Lung (tissue), 12 donors: ENCODE results near the gene OR2T27. TPM values are rescaled to one million over a fixed set of nuclear protein-coding genes. Genes with fewer than 3 reads are reported as not detected.

Experiments used
- ATAC-seq: fragments of 200-7000 bp; cut with Tn5 transposase; one replicate; pipeline ENCODE4 v1.9.1; 2020; ENCODE audit warnings: moderate number of reproducible peaks; ENCODE audit not compliant: insufficient read depth, low FRiP score
- DNase-seq, 3 donors: peaks; one replicate each; pipeline ENCODE4 v3.0.0-alpha.2; 2013 to 2017
- H3K27ac ChIP-seq, 2 donors: one replicate each; pipeline ENCODE4 v1.5.1; 2013; ENCODE audit warnings: mild to moderate bottlenecking in 2 of 2, moderate library complexity in 2 of 2, control low read depth in 1 of 2, inconsistent platforms in 1 of 2, low read depth in 1 of 2, low read length in 1 of 2
- H3K27me3 ChIP-seq, 3 donors: one replicate each; pipeline ENCODE4 v1.5.1; 2013; ENCODE audit warnings: low read length in 2 of 3; ENCODE audit not compliant: control insufficient read depth in 3 of 3, insufficient read depth in 3 of 3
- H3K36me3 ChIP-seq, 4 donors: one replicate each; pipeline ENCODE4 v1.5.1; 2013; ENCODE audit warnings: low read length in 4 of 4, mild to moderate bottlenecking in 1 of 4, moderate library complexity in 1 of 4; ENCODE audit not compliant: control insufficient read depth in 4 of 4, insufficient read depth in 4 of 4
- H3K4me1 ChIP-seq, 5 donors: one replicate each; pipeline ENCODE4 v1.5.1; 2013; ENCODE audit warnings: low read length in 5 of 5, mild to moderate bottlenecking in 2 of 5, moderate library complexity in 1 of 5; ENCODE audit not compliant: control insufficient read depth in 5 of 5, insufficient read depth in 5 of 5
- H3K4me3 ChIP-seq: one replicate; pipeline ENCODE4 v1.5.1; 2013; ENCODE audit warnings: mild to moderate bottlenecking, control low read depth, moderate library complexity
- H3K9ac ChIP-seq, 2 donors: one replicate each; pipeline ENCODE4 v1.5.1; 2013; ENCODE audit warnings: low read length in 2 of 2, control low read depth in 1 of 2; ENCODE audit not compliant: insufficient read depth in 1 of 2
- H3K9me3 ChIP-seq, 4 donors: one replicate each; pipeline ENCODE4 v1.5.1; 2013; ENCODE audit warnings: low read length in 3 of 4, mild to moderate bottlenecking in 1 of 4, moderate library complexity in 1 of 4; ENCODE audit not compliant: control insufficient read depth in 4 of 4, insufficient read depth in 3 of 4
- CTCF ChIP-seq: IDR thresholded peaks from 2 replicates; pipeline ENCODE4 v1.5.1; 2012; ENCODE audit warnings: mild to moderate bottlenecking; ENCODE audit errors: control extremely low read depth, extremely low read depth
- WGBS, 2 donors: extraction: QIAGEN DNeasy Blood & Tissue Kit; methylation state at CpG; one replicate each; pipeline ENCODE4 v1.1.7; 2013; 5-methylcytosine and 5-hydroxymethylcytosine counted together
- polyA plus RNA-seq, 2 donors: library from polyadenylated mRNA; stranded (reverse); fragments of 200-250 nt; gene quantifications; one replicate each; pipeline ENCODE4 v1.2.1, GENCODE V29; 2013
- total RNA-seq, 2 donors: library from RNA; depleted of rRNA in 1 of 2; stranded (reverse); fragments of >200 nt in 1 of 2; gene quantifications; one replicate each; pipeline ENCODE4 v1.2.1, GENCODE V29; 2014 to 2021
- donor health status: control.
- donor health status: control.
- donor health status: Bipolar disorder and iron deficiency.
- donor health status: healthy.
- donor health status: DM: yes; HTN: yes; CAD: no.

OR2T27 gene
- total and polyA plus RNA-seq, 4 donors, result not detected

DNA sequence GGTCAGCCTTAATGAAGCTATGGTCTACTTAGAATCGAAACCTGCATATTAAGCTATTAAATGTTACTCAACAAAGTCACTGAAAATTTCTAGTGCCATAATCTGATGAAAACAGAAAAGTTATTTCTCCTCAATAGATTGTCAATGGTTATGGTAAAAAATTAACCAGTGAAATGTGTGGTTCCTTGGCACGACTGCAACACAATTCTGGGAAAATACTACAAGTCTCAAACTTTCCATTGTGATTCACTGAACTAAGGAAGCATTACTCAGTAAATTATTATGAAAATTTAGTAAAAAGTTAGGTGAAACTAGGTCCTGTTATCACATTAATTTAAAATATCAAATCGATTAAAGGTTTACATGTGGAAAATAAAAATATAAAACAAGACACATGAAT lies 45.0 kb downstream of the OR2T27 start:
- ATAC-seq, result no peak
- H3K9ac ChIP-seq, result no peak overlapping the region
- no peak for TF ChIP-seq CTCF
- no peak overlapping the region for H3K27ac ChIP-seq
- no peak overlapping the region for H3K4me3 ChIP-seq
- no peaks in the 10 kb centered on the region for H3K4me1 ChIP-seq
- H3K9me3 ChIP-seq, result no peaks in the 10 kb centered on the region
- no peaks in the 10 kb centered on the region for H3K36me3 ChIP-seq
- DNase-seq, result no peak
- H3K27me3 ChIP-seq, result no peaks in the 10 kb centered on the region
- 52 to 61% methylated on average over 3 of the region's 3 CpGs for WGBS, 2 donors

Other genes with a start within 250 kb of the OR2T27 start
- not detected for gene OR2T2, start 209.9 kb downstream of the OR2T27 start, total RNA-seq
- not detected for gene OR2T2, start 209.9 kb downstream of the OR2T27 start, polyA plus RNA-seq
- not detected for gene OR2T3, start 182.2 kb downstream of the OR2T27 start, total RNA-seq
- gene OR2T3, start 182.2 kb downstream of the OR2T27 start, polyA plus RNA-seq, result not detected
- gene OR2T5, start 166.9 kb downstream of the OR2T27 start, total RNA-seq, result not detected
- gene OR2T5, start 166.9 kb downstream of the OR2T27 start, polyA plus RNA-seq, result not detected
- not detected for gene OR2G6, start 147.5 kb downstream of the OR2T27 start, total RNA-seq
- gene OR2G6, start 147.5 kb downstream of the OR2T27 start, polyA plus RNA-seq, result not detected
- gene OR2T29, start 92.8 kb downstream of the OR2T27 start, total RNA-seq, result not detected
- not detected for gene OR2T29, start 92.8 kb downstream of the OR2T27 start, polyA plus RNA-seq
- not detected for gene OR2T34, start 80.8 kb downstream of the OR2T27 start, total RNA-seq
- not detected for gene OR2T34, start 80.8 kb downstream of the OR2T27 start, polyA plus RNA-seq
- not detected for gene OR2T10, start 57.8 kb downstream of the OR2T27 start, total RNA-seq
- not detected for gene OR2T10, start 57.8 kb downstream of the OR2T27 start, polyA plus RNA-seq
- not detected for gene OR2T11, start 20.4 kb downstream of the OR2T27 start, total RNA-seq
- not detected for gene OR2T11, start 20.4 kb downstream of the OR2T27 start, polyA plus RNA-seq
- gene OR2T35, start 10.2 kb downstream of the OR2T27 start, total RNA-seq, result not detected
- gene OR2T35, start 10.2 kb downstream of the OR2T27 start, polyA plus RNA-seq, result not detected
- not detected for gene OR14I1, start 47.2 kb upstream of the OR2T27 start, total RNA-seq
- not detected for gene OR14I1, start 47.2 kb upstream of the OR2T27 start, polyA plus RNA-seq
- not detected for gene LYPD8, start 100.2 kb upstream of the OR2T27 start, total RNA-seq
- not detected for gene LYPD8, start 100.2 kb upstream of the OR2T27 start, polyA plus RNA-seq
- 10 to 100 TPM; 17.6 to 25.5 TPM for gene SH3BP5L, start 170.4 kb upstream of the OR2T27 start, total RNA-seq
- gene SH3BP5L, start 170.4 kb upstream of the OR2T27 start, polyA plus RNA-seq, result 10 to 100 TPM; 16.4 to 17.4 TPM
- 10 to 100 TPM; 31.1 to 41.3 TPM for gene ZNF672, start 182.7 kb upstream of the OR2T27 start, total RNA-seq
- 10 to 100 TPM; 17.1 to 31.5 TPM for gene ZNF672, start 182.7 kb upstream of the OR2T27 start, polyA plus RNA-seq
- gene ZNF692, start 203.6 kb upstream of the OR2T27 start, total RNA-seq, result 10 to 100 TPM; 26.1 to 35.3 TPM
- 10 to 100 TPM; 37.4 to 58.5 TPM for gene ZNF692, start 203.6 kb upstream of the OR2T27 start, polyA plus RNA-seq